HepG2 (cell line): Measurements from ENCODE around the gene NUBP1. TPM values are rescaled to one million over a fixed set of nuclear protein-coding genes. Genes with fewer than 3 reads are reported as not detected.
A peak's percentile ranks its signal among the peaks of the same experiment; 100 is the strongest.

ENCODE experiments used
- EP300 ChIP-seq, 3 experiments: sonication (generic) in 1 of 3; formaldehyde crosslinking in 1 of 3; IDR thresholded peaks; 2 replicates each; pipeline versions ENCODE4 v1.5.1 to v1.6.1; 2011 to 2020; ENCODE audit warnings: low read depth in 2 of 3, low read length in 2 of 3, borderline replicate concordance in 1 of 3, improper control_type of control experiment in 1 of 3, mild to moderate bottlenecking in 1 of 3, missing genetic modification reagents in 1 of 3, moderate library complexity in 1 of 3
- ETV6 ChIP-seq: sonication (generic); formaldehyde crosslinking; conservative IDR thresholded peaks from 2 replicates; pipeline ENCODE4 v1.4.0; 2020; ENCODE audit warnings: missing genetic modification reagents
- SATB2 ChIP-seq: sonication (generic); formaldehyde crosslinking; IDR thresholded peaks from 2 replicates; pipeline ENCODE4 v1.5.0; 2020; ENCODE audit warnings: missing genetic modification reagents
- SUZ12 ChIP-seq: fragments of 150-350 bp; IDR thresholded peaks from 2 replicates; pipeline ENCODE4 v1.6.1; 2014; ENCODE audit warnings: low read depth, low read length
- ZBTB8A ChIP-seq: sonication (generic); formaldehyde crosslinking; IDR thresholded peaks from 2 replicates; pipeline ENCODE4 v1.4.0; 2020; ENCODE audit warnings: mild to moderate bottlenecking, low read depth, missing genetic modification reagents, borderline replicate concordance
- ZFP62 ChIP-seq: sonication (generic); formaldehyde crosslinking; IDR thresholded peaks from 2 replicates; pipeline ENCODE4 v1.4.0; 2020; ENCODE audit warnings: missing genetic modification reagents
- ZNF232 ChIP-seq: sonication (generic); formaldehyde crosslinking; IDR thresholded peaks from 2 replicates; pipeline ENCODE4 v1.4.0; 2020; ENCODE audit warnings: missing genetic modification reagents, borderline replicate concordance
- ZNF251 ChIP-seq: sonication (generic); formaldehyde crosslinking; IDR thresholded peaks from 2 replicates; pipeline ENCODE4 v1.9.0; 2021; ENCODE audit warnings: mild to moderate bottlenecking, missing genetic modification reagents
- ZNF33B ChIP-seq: sonication (generic); formaldehyde crosslinking; IDR thresholded peaks from 2 replicates; pipeline ENCODE4 v1.5.1; 2020; ENCODE audit warnings: mild to moderate bottlenecking, missing genetic modification reagents
- ZNF430 ChIP-seq: sonication (generic); formaldehyde crosslinking; IDR thresholded peaks from 2 replicates; pipeline ENCODE4 v1.9.0; 2021; ENCODE audit warnings: mild to moderate bottlenecking, missing genetic modification reagents
- ZNF484 ChIP-seq: sonication (generic); formaldehyde crosslinking; IDR thresholded peaks from 2 replicates; pipeline ENCODE4 v1.5.1; 2020; ENCODE audit warnings: mild to moderate bottlenecking, low read depth, missing genetic modification reagents, borderline replicate concordance
- ZNF577 ChIP-seq: sonication (generic); formaldehyde crosslinking; IDR thresholded peaks from 2 replicates; pipeline ENCODE4 v1.4.0; 2020; ENCODE audit warnings: mild to moderate bottlenecking, low read depth, missing genetic modification reagents, borderline replicate concordance
- ZNF782 ChIP-seq: sonication (generic); formaldehyde crosslinking; IDR thresholded peaks from 2 replicates; pipeline ENCODE4 v1.4.0; 2020; ENCODE audit warnings: missing genetic modification reagents, mild to moderate bottlenecking, borderline replicate concordance
- ZNF816 ChIP-seq: sonication (generic); formaldehyde crosslinking; IDR thresholded peaks from 2 replicates; pipeline ENCODE4 v1.8.0; 2022; ENCODE audit warnings: missing genetic modification reagents, mild to moderate bottlenecking, borderline replicate concordance
- polyA plus RNA-seq, 8 experiments: library from polyadenylated mRNA; depleted of rRNA in 3 of 8; stranded (reverse) in 7 of 8; unstranded in 1 of 8; fragments of >200 nt; fragmentation: Illumina TruSeq in 4 of 8; extraction: Trizol in 4 of 8; gene quantifications; 2 replicates each; pipeline versions ENCODE4 v1.2.1 to v1.2.3, GENCODE V29; 2011 to 2016; ENCODE audit warnings: low read depth in 4 of 8, missing spikeins in 1 of 8, mixed read lengths in 1 of 8; ENCODE audit not compliant: insufficient read depth in 1 of 8
- total RNA-seq, 5 experiments: library from RNA; depleted of rRNA; stranded (reverse); fragments of >200 nt; fragmentation: Illumina TruSeq; extraction: Trizol; gene quantifications; 2 replicates each; pipeline ENCODE4 v1.2.3, GENCODE V29; 2016; ENCODE audit warnings: low read depth in 1 of 5
- TF ChIP-seq, protein P1 (sequence below): sonication (generic); formaldehyde crosslinking; IDR thresholded peaks from 2 replicates; pipeline ENCODE4 v1.8.0; 2023; ENCODE audit warnings: mild to moderate bottlenecking, missing genetic modification reagents
- TF ChIP-seq, protein P2 (sequence below): sonication (generic); formaldehyde crosslinking; IDR thresholded peaks from 2 replicates; pipeline ENCODE4 v1.5.0; 2020; ENCODE audit warnings: missing genetic modification reagents
- TF ChIP-seq, protein P3 (sequence below): sonication (generic); formaldehyde crosslinking; IDR thresholded peaks from 2 replicates; pipeline ENCODE4 v1.5.0; 2020; ENCODE audit warnings: mild to moderate bottlenecking, missing genetic modification reagents
- TF ChIP-seq, protein P4 (sequence below): sonication (generic); IDR thresholded peaks from 2 replicates; pipeline ENCODE4 v1.6.1; 2016; ENCODE audit warnings: low read depth, borderline replicate concordance
- TF ChIP-seq, protein P5 (sequence below): sonication (generic); formaldehyde crosslinking; IDR thresholded peaks from 2 replicates; pipeline ENCODE4 v1.4.0; 2020; ENCODE audit warnings: mild to moderate bottlenecking, missing genetic modification reagents

The NUBP1 gene
- total and polyA plus RNA-seq, 2 of the 13 experiments (the other 11 are each of a cell fraction or from before 2014, with no cell fraction given) = 53.5 to 70.4 TPM

DNA sequence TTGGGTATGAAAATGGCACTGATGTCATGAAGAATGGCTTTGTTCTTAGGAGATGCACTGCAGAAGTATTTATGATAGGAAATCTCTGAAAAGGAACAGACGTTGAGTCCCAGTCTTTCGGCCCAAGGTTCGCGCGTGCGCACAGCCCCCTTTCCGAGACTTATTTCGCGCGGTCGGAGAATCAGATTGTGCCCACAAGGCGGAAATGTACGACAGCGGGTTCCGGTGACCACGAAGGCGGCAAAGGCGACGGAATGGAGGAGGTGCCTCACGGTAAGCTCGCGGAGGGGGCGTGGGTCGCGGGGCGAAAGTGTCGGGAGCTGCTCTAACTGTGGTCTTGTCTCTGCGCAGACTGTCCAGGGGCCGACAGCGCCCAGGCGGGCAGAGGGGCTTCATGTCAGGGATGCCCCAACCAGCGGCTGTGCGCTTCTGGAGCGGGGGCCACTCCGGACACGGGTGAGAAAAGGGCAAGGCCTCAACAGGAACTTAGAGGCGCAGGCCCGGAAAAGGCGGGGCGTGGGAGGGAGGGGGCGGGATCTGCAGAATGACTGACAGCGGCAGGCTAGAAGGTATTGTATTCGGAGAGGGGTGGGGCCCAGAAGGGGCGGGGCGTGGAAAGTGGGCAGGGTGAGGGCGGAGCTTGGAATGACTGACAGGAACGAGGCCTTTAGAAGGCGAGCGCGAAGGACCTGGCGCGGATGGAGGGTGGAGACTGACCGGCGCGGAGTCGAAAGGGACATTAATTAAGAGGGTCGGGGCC is at the start of gene NUBP1 (continued):
- TF ChIP-seq, protein P1, sequence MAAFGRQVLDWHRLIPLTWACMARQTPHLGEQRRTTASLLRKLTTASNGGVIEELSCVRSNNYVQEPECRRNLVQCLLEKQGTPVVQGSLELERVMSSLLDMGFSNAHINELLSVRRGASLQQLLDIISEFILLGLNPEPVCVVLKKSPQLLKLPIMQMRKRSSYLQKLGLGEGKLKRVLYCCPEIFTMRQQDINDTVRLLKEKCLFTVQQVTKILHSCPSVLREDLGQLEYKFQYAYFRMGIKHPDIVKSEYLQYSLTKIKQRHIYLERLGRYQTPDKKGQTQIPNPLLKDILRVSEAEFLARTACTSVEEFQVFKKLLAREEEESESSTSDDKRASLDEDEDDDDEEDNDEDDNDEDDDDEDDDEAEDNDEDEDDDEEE = peak; percentile 80; the same call in 1 of the 2 replicates
- no peak for TF ChIP-seq ZNF484 (CRISPR knock-in tag)
- no peak for TF ChIP-seq ZBTB8A
- TF ChIP-seq ETV6 (CRISPR knock-in tag) = peak; percentile 86
- peak; percentile 77; the same call in 1 of the 2 replicates for TF ChIP-seq ZNF816 (CRISPR knock-in tag)
- TF ChIP-seq ZFP62 (CRISPR knock-in tag) = no peak
- no peak for TF ChIP-seq ZNF577 (CRISPR knock-in tag)
- TF ChIP-seq, protein P2, sequence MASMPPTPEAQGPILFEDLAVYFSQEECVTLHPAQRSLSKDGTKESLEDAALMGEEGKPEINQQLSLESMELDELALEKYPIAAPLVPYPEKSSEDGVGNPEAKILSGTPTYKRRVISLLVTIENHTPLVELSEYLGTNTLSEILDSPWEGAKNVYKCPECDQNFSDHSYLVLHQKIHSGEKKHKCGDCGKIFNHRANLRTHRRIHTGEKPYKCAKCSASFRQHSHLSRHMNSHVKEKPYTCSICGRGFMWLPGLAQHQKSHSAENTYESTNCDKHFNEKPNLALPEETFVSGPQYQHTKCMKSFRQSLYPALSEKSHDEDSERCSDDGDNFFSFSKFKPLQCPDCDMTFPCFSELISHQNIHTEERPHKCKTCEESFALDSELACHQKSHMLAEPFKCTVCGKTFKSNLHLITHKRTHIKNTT (CRISPR knock-in tag) = no peak
- peak; percentile 85; the same call in 1 of the 2 replicates for TF ChIP-seq ZNF251 (CRISPR knock-in tag)
- TF ChIP-seq, protein P3, sequence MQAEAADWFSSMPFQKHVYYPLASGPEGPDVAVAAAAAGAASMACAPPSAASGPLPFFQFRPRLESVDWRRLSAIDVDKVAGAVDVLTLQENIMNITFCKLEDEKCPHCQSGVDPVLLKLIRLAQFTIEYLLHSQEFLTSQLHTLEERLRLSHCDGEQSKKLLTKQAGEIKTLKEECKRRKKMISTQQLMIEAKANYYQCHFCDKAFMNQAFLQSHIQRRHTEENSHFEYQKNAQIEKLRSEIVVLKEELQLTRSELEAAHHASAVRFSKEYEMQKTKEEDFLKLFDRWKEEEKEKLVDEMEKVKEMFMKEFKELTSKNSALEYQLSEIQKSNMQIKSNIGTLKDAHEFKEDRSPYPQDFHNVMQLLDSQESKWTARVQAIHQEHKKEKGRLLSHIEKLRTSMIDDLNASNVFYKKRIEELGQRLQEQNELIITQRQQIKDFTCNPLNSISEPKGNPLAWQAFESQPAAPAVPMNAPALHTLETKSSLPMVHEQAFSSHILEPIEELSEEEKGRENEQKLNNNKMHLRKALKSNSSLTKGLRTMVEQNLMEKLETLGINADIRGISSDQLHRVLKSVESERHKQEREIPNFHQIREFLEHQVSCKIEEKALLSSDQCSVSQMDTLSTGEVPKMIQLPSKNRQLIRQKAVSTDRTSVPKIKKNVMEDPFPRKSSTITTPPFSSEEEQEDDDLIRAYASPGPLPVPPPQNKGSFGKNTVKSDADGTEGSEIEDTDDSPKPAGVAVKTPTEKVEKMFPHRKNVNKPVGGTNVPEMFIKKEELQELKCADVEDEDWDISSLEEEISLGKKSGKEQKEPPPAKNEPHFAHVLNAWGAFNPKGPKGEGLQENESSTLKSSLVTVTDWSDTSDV (CRISPR knock-in tag) = peak; percentile 97; the same call in 1 of the 2 replicates
- peak; percentile 99 for TF ChIP-seq ZNF33B (CRISPR knock-in tag)
- TF ChIP-seq ZNF782 = peak; percentile 99
- peak in 1 of 2 experiments; percentile 61; a peak in 2 of 4 replicates for TF ChIP-seq EP300 (IDR thresholded peaks at IDR 0.05; ENCODE audit: low read depth in 2 of 2, low read length in 2 of 2)
- TF ChIP-seq EP300 (CRISPR knock-in tag; IDR thresholded peaks at IDR 0.05; ENCODE audit: borderline replicate concordance) = peak; percentile 76
- peak; percentile 99 for TF ChIP-seq ZNF430 (CRISPR knock-in tag)
- peak; percentile 88 for TF ChIP-seq ZNF232
- peak; percentile 93 for TF ChIP-seq SATB2 (CRISPR knock-in tag)
- TF ChIP-seq, protein P4, sequence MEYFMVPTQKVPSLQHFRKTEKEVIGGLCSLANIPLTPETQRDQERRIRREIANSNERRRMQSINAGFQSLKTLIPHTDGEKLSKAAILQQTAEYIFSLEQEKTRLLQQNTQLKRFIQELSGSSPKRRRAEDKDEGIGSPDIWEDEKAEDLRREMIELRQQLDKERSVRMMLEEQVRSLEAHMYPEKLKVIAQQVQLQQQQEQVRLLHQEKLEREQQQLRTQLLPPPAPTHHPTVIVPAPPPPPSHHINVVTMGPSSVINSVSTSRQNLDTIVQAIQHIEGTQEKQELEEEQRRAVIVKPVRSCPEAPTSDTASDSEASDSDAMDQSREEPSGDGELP = peak; percentile 94
- TF ChIP-seq, protein P5, sequence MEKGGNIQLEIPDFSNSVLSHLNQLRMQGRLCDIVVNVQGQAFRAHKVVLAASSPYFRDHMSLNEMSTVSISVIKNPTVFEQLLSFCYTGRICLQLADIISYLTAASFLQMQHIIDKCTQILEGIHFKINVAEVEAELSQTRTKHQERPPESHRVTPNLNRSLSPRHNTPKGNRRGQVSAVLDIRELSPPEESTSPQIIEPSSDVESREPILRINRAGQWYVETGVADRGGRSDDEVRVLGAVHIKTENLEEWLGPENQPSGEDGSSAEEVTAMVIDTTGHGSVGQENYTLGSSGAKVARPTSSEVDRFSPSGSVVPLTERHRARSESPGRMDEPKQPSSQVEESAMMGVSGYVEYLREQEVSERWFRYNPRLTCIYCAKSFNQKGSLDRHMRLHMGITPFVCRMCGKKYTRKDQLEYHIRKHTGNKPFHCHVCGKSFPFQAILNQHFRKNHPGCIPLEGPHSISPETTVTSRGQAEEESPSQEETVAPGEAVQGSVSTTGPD (CRISPR knock-in tag) = no peak
- no peak for TF ChIP-seq SUZ12
